HEK293T (cell line): ENCODE data around the gene GNPDA1.

Experiments used
- CTCF ChIA-PET: fragments of 350-600 bp; formaldehyde crosslinking; extraction: SDS; loops from one replicate; lab custom pipeline; 2021; ENCODE audit warnings: antibody characterized with exemption, inconsistent platforms; lab: Yijun Ruan, JAX
- POLR2A ChIA-PET: fragments of 350-600 bp; formaldehyde crosslinking; extraction: SDS; loops from one replicate; lab custom pipeline; 2020; ENCODE audit warnings: antibody characterized with exemption, inconsistent platforms; lab: Yijun Ruan, JAX
- DNase-seq: peaks from one replicate; pipeline ENCODE4 v3.0.0; 2012; ENCODE audit warnings: mixed read lengths; ENCODE audit errors: extremely low spot score
- ARNT ChIP-seq: fragments of 450-650 bp; IDR thresholded peaks from 2 replicates; pipeline ENCODE4 v1.6.1; 2017; ENCODE audit warnings: mild to moderate bottlenecking
- BHLHE40 ChIP-seq: fragments of 450-650 bp; IDR thresholded peaks from 2 replicates; pipeline ENCODE4 v1.6.1; 2016; ENCODE audit warnings: mild to moderate bottlenecking, moderate library complexity, borderline replicate concordance
- CTBP1 ChIP-seq: fragments of 450-650 bp; IDR thresholded peaks from 2 replicates; pipeline ENCODE4 v1.6.1; 2016; ENCODE audit warnings: borderline replicate concordance
- ELF4 ChIP-seq: fragments of 450-650 bp; IDR thresholded peaks from 2 replicates; pipeline ENCODE4 v1.6.1; 2017; ENCODE audit warnings: antibody characterized with exemption
- FOXA1 ChIP-seq: fragments of 450-650 bp; IDR thresholded peaks from 2 replicates; pipeline ENCODE4 v1.6.1; 2016; ENCODE audit warnings: mild to moderate bottlenecking
- FOXK2 ChIP-seq: fragments of 450-650 bp; IDR thresholded peaks from 2 replicates; pipeline ENCODE4 v1.6.1; 2016; ENCODE audit warnings: mild to moderate bottlenecking
- FOXM1 ChIP-seq: fragments of 450-650 bp; IDR thresholded peaks from 2 replicates; pipeline ENCODE4 v1.6.1; 2017; ENCODE audit warnings: mild to moderate bottlenecking, borderline replicate concordance
- HDGF ChIP-seq: fragments of 450-650 bp; IDR thresholded peaks from 2 replicates; pipeline ENCODE4 v1.6.1; 2017; ENCODE audit warnings: antibody characterized with exemption, borderline replicate concordance
- L3MBTL2 ChIP-seq: fragments of 450-650 bp; conservative IDR thresholded peaks from 2 replicates; pipeline ENCODE4 v1.6.1; 2016; ENCODE audit warnings: mild to moderate bottlenecking
- LEF1 ChIP-seq: fragments of 450-650 bp; IDR thresholded peaks from 2 replicates; pipeline ENCODE4 v1.6.1; 2017; ENCODE audit warnings: mild to moderate bottlenecking, borderline replicate concordance
- NFRKB ChIP-seq: fragments of 450-650 bp; IDR thresholded peaks from 2 replicates; pipeline ENCODE4 v1.6.1; 2016; ENCODE audit warnings: mild to moderate bottlenecking, moderate library complexity
- SP1 ChIP-seq: fragments of 450-650 bp; IDR thresholded peaks from 2 replicates; pipeline ENCODE4 v1.6.1; 2017
- SUZ12 ChIP-seq: fragments of 450-650 bp; IDR thresholded peaks from 2 replicates; pipeline ENCODE4 v1.6.1; 2016; ENCODE audit warnings: mild to moderate bottlenecking
- TARDBP ChIP-seq: fragments of 450-650 bp; IDR thresholded peaks from 2 replicates; pipeline ENCODE4 v1.6.1; 2016
- ZNF384 ChIP-seq: fragments of 450-650 bp; IDR thresholded peaks from 2 replicates; pipeline ENCODE4 v1.6.1; 2016
- TF ChIP-seq, protein P1 (sequence below): fragments of 450-650 bp; IDR thresholded peaks from 2 replicates; pipeline ENCODE4 v1.6.1; 2016

The GNPDA1 gene

GRCh38 chr5:141960018-141960417, 52.8 kb downstream of the GNPDA1 start:
- CTCF ChIA-PET, result interaction anchor here (0.6 to 2.8 kb wide), 26 partner anchors 9 to 368 kb away, joined by 3 to 33 read pairs (median 5); partner anchors contain the start of genes PCDH1 and RNF14
- POLR2A ChIA-PET, result interaction anchor here (1.5 to 2.2 kb wide), 2 partner anchors 9 to 36 kb away, joined by 16 to 19 read pairs; partner anchors contain the start of genes DELE1 and RNF14
- no peak for TF ChIP-seq FOXA1
- no peak for TF ChIP-seq ARNT
- no peak for TF ChIP-seq LEF1
- no peak for TF ChIP-seq BHLHE40
- TF ChIP-seq CTBP1, result no peak
- no peak for TF ChIP-seq SP1
- no peak for TF ChIP-seq FOXK2
- TF ChIP-seq FOXM1, result no peak
- TF ChIP-seq HDGF, result no peak
- DNase-seq, result no peak

- POLR2A ChIA-PET, result no interaction called here
- DNase-seq, result no peak
- CTCF ChIA-PET, result interaction anchor here (0.6 to 0.7 kb wide), 2 partner anchors 713 to 756 kb away, joined by 3 read pairs; partner anchors contain the start of gene PCDHB15
- TF ChIP-seq NFRKB, result no peak
- TF ChIP-seq LEF1, result no peak
- no peak for TF ChIP-seq L3MBTL2
- no peak for TF ChIP-seq SUZ12
- no peak for TF ChIP-seq FOXA1
- TF ChIP-seq SP1, result no peak
These were observed 54.2 kb downstream of the GNPDA1 start for GRCh38 chr5:141958546-141959172.

DNA sequence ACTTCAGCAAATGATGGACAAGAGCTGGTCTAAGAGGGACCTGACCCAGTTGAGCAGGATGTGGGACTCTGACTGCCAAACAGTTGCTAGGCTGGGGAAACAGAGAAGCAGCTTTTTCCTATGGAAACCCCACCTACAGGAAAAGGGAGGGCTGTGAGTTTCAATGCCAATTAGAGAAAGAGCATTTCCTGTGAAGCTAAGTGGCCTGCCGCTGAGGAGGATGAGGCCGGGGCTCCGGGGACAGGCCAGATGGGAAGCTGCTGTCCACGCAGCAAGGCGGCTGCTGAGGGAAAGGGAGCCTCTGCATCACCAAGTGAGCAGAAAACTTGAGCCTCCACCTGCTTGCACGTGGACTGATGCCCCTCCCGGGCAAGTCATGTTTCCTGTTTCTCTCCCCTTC, 54.7 kb downstream of the GNPDA1 start, which contains the start of gene PCDH12:
Gene PCDH12, minus strand, starts transcription at position 90 of the 400 bp plus-strand sequence. CDS start 351 bp downstream, outside the sequence.
- POLR2A ChIA-PET, result no interaction called here
- CTCF ChIA-PET, result interaction anchor here (0.7 kb wide), 1 partner anchor 713 kb away, joined by 3 read pairs; the partner anchor contains the start of gene PCDHB15
- TF ChIP-seq ELF4, result no peak
- no peak for TF ChIP-seq ZNF384
- TF ChIP-seq SUZ12, result no peak
- no peak for TF ChIP-seq FOXK2
- no peak for TF ChIP-seq L3MBTL2
- DNase-seq, result no peak

DNA sequence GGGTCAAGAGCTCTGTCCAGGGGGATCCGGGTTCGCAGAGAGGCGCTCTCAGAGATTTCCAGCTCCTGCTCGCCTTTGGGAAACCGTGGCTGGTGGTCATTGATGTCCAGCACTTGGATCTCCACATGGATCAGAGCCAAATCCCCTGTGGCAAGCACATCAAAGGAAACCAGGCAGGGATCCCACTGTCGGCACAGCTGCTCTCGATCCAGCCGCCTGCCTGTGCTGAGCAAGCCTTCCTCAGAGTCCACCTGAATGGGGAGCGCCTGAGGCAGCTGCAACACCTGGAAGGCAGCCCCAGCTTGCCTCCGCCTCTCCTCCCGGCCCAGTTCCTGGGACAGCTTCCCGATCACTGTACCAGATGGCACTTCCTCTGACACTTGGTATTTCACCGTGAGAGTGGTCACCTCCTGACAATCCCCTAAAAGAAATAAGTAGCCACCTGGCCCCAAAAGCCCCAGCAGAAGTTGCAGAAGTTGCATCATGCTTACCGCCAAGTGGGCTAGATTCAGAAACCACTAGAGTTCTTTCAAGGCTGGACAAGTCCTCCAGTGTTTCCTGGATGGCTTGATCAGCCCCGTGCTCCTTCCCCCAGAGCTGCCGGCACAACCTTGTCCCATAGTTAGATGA, 55.3 kb downstream of the GNPDA1 start:
- CTCF ChIA-PET, result interaction anchor here (0.7 to 1.2 kb wide), 2 partner anchors 12 to 712 kb away, joined by 3 read pairs; partner anchors contain the start of genes PCDHB15 and RNF14
- TF ChIP-seq NFRKB (no peak), FOXK2 (no peak), FOXA1 (no peak), LEF1 (no peak), FOXM1 (no peak), ARNT (no peak), HDGF (no peak), SP1 (no peak), ELF4 (no peak), SUZ12 (no peak)
- TF ChIP-seq, protein P1, sequence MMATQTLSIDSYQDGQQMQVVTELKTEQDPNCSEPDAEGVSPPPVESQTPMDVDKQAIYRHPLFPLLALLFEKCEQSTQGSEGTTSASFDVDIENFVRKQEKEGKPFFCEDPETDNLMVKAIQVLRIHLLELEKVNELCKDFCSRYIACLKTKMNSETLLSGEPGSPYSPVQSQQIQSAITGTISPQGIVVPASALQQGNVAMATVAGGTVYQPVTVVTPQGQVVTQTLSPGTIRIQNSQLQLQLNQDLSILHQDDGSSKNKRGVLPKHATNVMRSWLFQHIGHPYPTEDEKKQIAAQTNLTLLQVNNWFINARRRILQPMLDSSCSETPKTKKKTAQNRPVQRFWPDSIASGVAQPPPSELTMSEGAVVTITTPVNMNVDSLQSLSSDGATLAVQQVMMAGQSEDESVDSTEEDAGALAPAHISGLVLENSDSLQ, result no peak
- POLR2A ChIA-PET, result interaction anchor here (0.9 kb wide), 1 partner anchor 13 kb away, joined by 4 read pairs; no protein-coding TSS in a partner anchor
- DNase-seq, result no peak

DNA sequence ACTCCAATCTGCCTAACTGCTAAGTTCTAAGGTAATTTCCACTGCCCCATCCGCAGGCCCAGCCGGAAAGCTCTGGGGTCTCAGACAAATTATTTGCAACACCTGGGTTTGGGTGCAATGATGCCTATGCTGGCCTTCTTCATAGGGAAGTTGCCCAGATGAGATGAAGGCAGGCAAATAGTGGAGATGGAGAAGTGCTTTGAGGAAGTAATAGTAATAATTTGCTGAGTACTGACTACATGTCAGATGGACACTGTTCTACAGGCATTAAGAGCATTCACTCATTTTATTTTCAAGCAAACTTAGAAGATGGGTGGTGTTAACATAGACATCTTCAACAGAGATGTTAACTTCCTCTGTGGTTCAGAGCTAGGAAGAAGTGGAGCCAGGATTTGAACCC, 58.6 kb downstream of the GNPDA1 start:
- TF ChIP-seq ZNF384 (no peak), NFRKB (no peak), ELF4 (no peak), HDGF (no peak), L3MBTL2 (no peak), FOXA1 (no peak), SUZ12 (no peak), SP1 (no peak), CTBP1 (no peak), LEF1 (no peak), TARDBP (no peak), FOXK2 (no peak), FOXM1 (no peak), BHLHE40 (no peak), ARNT (no peak)
- TF ChIP-seq, protein P1, result no peak
- ChIA-PET CTCF (interaction anchor here (1.1 kb wide), 1 partner anchor 15 kb away, joined by 5 read pairs; the partner anchor contains the start of gene RNF14), POLR2A (interaction anchor here (0.9 to 1.1 kb wide), 2 partner anchors 15 to 30 kb away, joined by 3 read pairs; partner anchors contain the start of gene RNF14)
- no peak for DNase-seq

DNA sequence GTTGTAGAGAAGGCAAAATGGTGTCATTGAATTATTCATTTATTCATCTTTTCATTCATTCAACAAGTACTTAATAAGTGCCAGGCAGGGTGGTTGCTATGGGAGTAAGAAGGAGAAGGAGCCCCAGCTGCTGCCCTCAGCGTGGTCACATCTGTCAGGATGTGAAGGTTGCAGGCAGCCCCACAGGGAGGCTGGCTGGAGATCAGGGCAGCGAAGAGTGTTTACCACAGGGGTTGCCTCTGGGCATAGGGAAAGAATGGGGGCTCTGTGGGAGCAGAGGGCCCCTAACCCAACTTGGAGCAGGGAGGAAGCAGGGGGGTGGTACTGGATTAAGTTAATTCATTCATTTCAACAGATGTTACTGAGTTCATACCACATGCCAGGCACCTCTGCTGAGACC, 60.8 kb downstream of the GNPDA1 start:
- TF ChIP-seq CTBP1, result no peak
- TF ChIP-seq HDGF, result no peak
- no peak for TF ChIP-seq ELF4
- no peak for TF ChIP-seq BHLHE40
- TF ChIP-seq SUZ12, result no peak
- no peak for TF ChIP-seq LEF1
- TF ChIP-seq FOXM1, result no peak
- TF ChIP-seq, protein P1, result no peak
- TF ChIP-seq FOXK2, result no peak
- TF ChIP-seq TARDBP, result no peak
- no peak for TF ChIP-seq FOXA1
- TF ChIP-seq L3MBTL2, result no peak
- no peak for TF ChIP-seq ZNF384
- TF ChIP-seq SP1, result no peak
- no peak for TF ChIP-seq ARNT
- TF ChIP-seq NFRKB, result no peak
- POLR2A ChIA-PET, result interaction anchor here (1.0 kb wide), 1 partner anchor 29 kb away, joined by 3 read pairs; no protein-coding TSS in a partner anchor
- CTCF ChIA-PET, result interaction anchor here (1.0 kb wide), 1 partner anchor 9 kb away, joined by 6 read pairs; no protein-coding TSS in a partner anchor
- DNase-seq, result no peak
